Stimulated activated CD8-positive, alpha-beta memory T cell treated with anti-CD3 and anti-CD28 coated beads, Interleukin-4, amount 100 ng/mL, for 48 hours (primary cell): Measurements from ENCODE around the gene TLE5.
"Not testable (repeated sequence)": the region's sequence is repeated elsewhere in the genome, so short reads cannot be mapped to it uniquely, and the experiment has no call there.

Experiments
- DNase-seq: peaks from one replicate; pipeline ENCODE4 v3.0.0-alpha.2; 2020

Gene TLE5

DNA sequence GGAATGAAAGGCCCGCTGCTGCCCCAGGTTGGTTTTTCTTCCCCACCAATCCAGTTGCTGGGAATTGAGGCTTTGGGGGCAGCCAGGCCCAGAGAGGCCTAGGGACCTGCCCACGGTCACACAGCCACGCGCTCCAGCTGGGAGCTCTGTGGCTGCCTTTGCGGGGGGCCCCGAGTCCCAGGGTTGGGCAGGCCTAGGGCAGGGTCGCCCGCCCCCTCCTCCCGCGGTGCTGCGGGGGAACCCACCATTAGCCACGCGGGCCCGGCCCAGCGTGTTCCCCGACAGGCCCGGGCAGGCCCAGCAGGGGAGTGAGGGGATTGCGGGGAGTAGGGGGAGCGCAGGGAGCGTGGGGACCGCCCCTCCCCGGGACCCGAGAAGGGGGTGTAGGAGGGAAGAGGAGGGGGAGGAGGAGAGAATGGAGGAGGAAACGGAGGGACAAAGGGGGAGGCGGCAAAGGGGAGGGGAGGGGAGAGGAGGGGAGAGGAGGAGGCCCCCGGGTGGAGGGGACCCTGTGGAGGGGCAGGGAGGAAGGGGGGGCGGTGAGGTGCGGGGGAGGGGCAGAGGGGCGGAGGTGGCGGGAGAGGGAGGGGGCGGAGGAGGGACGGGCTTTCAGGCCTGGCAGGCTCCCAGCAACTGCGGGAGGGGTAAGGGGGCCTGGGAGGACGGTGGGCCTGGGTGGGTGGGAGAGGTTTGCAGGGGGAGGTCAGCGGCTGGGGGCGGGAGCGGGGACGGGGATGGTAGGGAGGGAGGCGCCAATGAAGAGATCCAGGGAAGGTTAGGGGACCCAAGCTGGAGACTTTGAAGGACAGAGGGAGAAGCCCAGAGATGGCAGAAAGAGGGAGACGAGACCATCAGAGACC is 20.3 kb downstream of the TLE5 start:
- no peak for DNase-seq

DNA sequence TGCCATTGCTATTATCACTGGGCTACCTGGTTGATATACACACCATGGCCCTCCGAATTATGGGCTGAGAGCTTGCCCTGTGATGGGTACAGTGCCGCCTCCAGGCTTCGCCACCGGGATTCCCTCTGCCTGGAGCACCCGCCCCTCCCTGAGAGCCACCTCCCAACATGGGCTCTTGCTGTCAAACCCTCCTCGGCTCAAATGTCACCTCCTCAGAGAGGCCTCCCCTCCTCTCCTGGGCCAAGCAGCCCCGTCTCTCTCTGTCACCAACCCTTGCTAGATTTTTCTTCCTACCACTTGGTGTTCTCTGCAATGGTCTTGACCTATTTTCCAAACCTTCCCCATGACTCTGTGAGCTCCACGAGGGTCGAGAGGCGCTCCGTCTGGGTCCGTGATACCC is 21.0 kb downstream of the TLE5 start:
- no peak for DNase-seq

DNA sequence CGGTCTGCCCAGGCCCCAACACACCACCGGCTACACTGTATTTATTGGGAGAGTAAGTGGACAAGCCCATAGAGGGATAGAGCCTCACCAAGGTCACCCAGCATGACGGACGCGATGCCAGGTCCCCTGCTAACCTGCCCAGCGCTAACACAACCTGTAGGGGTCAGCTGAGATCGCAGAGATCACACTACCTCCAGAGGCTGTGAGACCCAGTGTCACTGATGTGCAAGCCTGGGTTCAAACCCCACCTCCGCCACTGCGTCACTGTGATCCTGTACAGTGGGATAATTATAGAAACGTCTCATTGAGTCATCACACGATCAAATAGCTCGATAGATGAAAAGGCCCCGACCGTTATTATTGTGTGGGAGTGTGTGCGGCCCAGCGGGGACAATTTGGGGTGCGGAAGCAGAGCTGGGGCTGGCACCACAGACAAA is 22.6 kb downstream of the TLE5 start:
- DNase-seq, result no peak

DNA sequence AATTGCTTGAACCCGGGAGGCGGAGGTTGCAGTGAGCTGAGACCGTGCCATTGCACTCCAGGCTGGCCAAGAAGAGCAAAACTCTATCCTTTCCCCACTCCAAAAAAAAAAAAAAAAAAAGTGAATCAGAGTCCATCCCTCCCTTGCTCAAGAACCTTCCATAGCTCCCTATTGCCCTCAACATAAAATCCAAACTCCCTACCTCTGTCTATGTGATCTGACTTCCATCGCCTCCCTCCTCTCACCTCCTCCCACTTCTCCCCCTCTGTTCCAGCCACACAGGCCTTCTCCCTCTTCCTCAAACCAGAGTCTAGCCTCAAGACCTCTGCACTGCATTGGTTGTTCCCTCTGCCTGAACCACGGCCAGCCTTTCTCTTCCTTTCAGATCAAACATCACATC is 23.2 kb downstream of the TLE5 start:
- DNase-seq, result no peak

DNA sequence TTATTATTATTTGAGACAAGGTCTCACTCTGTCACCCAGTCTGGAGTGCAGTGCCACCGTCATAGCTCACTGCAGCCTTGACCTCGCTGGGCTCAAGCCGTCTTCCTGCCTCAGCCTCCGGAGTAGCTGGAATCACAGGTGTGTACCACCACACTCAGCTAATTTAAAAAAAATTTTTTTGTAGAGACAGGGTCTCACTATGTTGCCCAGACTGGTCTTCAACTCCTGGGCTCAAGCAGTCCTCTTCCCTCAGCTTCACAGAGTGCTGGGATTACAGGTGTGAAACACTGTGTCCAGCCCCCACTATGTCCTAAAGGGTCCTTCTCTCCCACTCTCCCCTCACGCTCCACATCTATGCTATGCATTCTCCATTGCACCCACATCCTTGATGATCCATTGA is 24.1 kb downstream of the TLE5 start:
- no peak for DNase-seq

DNA sequence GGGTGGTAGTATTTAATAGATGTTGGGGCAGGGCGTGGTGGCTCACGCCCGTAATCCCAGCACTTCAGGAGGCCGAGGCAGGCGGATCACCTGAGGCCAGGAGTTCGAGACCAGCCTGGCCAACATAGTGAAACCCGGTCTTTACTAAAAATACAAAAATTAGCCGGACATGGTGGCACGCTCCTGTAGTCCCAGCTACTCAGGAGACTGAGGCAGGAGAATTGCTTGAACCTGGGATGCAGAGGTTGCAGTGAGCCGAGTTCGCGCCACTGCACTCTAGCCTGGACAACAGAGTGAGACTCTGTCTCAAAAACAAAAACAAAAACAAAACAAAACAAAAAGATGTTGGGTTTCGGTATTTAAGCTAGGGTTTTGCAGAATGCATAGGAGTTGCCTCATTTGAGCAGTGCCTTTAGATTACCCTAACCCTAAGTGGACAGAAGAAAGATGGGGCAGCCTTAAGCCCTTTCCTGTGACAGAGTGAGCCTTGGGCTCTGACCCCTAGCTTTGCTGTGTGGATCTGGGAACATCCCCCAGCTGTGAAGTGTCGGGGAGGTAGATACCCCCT is 25.2 kb downstream of the TLE5 start:
- DNase-seq, result not testable (repeated sequence)

- DNase-seq, result peak; percentile 89
These were observed 25.9 kb downstream of the TLE5 start for GRCh38 chr19:3036119-3036976.

GRCh38 chr19:3035542-3036118 is 26.7 kb downstream of the TLE5 start:
- DNase-seq, result peak; percentile 95

GRCh38 chr19:3034656-3035541 is 27.4 kb downstream of the TLE5 start:
- peak; percentile 67 for DNase-seq

- no peak for DNase-seq
These were observed 28.0 kb downstream of the TLE5 start for GRCh38 chr19:3034406-3034655.

GRCh38 chr19:3033595-3034405 is 28.5 kb downstream of the TLE5 start:
- DNase-seq, result no peak

- no peak for DNase-seq
These were observed 30.8 kb downstream of the TLE5 start for GRCh38 chr19:3031607-3031867.

GRCh38 chr19:3029065-3029923 is 33.0 kb downstream of the TLE5 start, which contains the start of gene TLE2:
Gene TLE2 (minus strand): TSS chr19:3029280. CDS start chr19:3028904, 376 bp downstream.
- no peak for DNase-seq

GRCh38 chr19:3028305-3029064 is 33.8 kb downstream of the TLE5 start:
- DNase-seq, result no peak

DNA sequence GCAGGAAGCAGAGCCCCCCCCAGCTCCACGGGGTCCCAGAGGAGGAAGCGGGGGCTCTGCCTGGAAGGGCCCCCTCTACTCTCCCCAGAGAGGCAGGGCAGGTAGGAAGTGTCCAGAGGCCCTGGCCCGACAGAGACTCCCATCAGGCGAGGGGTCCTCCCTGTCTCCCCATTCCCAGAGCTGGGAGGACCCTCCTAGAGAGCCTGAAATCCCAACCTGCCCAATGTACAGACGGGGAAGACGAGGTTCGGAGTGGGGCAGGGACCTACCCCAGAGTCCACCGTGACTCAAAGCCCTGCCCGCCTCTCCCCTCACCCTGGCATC is 34.4 kb downstream of the TLE5 start:
- no peak for DNase-seq

DNA sequence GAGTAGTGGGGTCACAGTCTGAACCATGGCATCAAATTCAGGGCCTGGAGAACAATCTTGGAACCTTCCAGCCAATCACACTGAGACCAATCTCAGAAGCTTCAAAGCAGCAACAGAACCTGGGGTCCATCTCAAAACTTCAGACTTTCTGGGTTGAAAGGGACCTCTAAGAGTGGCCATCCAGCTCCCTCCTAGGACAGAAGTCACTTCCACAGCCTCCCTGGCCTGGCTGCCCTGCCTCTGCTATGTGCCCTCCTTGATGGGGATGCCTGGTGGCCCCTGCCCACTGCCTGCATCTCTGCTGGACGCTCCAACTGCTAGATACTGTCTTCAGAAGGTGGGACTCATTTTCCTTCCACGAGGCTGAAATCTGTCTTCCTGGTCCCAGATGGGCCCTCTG is 35.0 kb downstream of the TLE5 start:
- no peak for DNase-seq

- DNase-seq, result no peak
These were observed 35.5 kb downstream of the TLE5 start for GRCh38 chr19:3026768-3027167.

DNA sequence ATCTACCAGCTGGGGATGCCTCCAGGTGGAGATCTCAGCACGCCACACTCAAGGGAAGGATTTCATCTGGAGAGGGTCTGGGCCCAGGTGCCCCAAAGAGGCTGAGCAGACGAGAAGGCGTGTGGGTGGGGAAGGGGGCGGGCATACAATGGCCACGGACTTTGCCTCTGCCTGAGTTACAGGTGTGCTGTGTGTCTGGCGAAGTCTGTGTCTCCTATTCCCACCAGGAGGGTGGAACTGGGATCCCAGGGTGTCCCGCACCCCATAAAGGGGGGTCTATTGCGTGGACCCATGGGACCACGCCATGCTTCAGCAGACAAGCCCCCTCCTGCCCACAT is 36.8 kb downstream of the TLE5 start:
- no peak for DNase-seq

GRCh38 chr19:3024870-3025548 is 37.3 kb downstream of the TLE5 start:
- DNase-seq, result no peak

GRCh38 chr19:3024509-3024869 is 37.8 kb downstream of the TLE5 start:
- DNase-seq, result peak; percentile 49
